ELF-1 (cell line): Measurements from ENCODE around the gene RNF31.
"Not testable (repeated sequence)": the region's sequence is repeated elsewhere in the genome, so short reads cannot be mapped to it uniquely, and the experiment has no call there.

ENCODE experiments used
- DNase-seq: peaks from one replicate; pipeline ENCODE4 v3.0.0-alpha.2; 2016; ENCODE audit warnings: low read depth, low spot score

Gene RNF31

DNA sequence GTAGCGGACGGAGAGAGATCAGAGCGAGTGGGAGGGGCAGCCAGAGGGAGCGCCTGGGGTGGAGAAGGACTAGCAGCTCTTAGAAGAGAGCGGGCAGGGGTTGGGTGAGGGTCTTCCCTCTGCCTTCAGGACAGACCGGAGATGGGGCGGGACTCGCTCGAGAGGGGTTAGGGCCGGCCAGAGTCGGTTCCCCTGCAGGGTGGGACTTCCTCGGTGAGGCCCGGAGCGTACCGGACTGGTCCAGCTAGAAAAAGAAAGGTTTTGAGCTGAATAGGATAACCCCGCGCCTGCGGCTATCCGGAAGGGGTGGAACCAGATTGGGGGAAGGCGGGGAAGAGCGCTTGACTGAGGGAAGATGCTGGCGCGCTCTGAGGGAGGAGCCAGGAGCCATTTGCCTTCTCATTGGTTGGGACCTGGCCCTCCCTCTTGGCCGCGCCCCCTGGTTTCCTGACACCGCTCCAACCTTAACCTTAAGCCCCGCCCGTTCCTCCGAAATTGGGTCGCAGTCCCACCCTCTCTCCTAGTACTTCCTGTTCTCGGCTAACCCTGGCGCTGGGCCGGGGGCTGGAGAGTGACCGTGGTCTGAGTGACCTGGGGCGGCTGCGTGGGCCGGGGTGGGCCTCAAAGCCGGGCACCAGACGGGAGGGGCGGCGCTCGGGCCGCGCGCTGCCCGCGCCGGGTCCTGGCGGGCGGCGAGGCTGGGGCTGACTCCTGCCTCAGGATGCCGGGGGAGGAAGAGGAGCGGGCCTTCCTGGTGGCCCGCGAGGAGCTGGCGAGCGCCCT lies at the start of gene RNF31:
TSS of gene RNF31 (plus strand) at position 521 of the 783 bp plus-strand sequence. CDS start at position 722, 201 bp downstream.
- DNase-seq = peak; percentile 99

DNA sequence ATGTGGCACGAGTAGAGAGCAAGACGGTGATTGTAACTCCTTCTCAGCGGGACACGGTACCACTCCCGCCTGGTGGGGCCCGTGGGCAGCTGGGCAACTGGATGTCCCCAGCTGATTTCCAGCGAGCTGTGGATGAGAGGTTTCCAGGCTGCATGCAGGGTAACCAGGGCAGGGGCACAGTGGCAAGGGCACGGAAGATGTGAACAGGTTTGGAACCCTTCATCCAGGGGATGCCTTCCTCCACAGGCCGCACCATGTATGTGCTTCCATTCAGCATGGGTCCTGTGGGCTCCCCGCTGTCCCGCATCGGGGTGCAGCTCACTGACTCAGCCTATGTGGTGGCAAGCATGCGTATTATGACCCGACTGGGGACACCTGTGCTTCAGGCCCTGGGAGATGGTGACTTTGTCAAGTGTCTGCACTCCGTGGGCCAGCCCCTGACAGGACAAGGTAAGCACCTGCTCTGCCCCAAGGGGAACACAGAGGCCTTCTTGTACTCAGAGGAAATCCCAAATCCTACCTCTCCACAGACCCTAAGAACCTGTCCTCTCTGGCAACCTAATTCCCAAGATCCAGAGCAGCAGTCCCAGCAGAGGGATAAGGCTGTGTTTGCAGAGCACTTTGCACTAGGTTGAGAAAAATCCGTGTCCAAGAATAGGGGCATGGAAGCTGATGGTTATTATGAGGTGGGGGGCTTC lies 48.9 kb upstream of the RNF31 start:
- no peak for DNase-seq

DNA sequence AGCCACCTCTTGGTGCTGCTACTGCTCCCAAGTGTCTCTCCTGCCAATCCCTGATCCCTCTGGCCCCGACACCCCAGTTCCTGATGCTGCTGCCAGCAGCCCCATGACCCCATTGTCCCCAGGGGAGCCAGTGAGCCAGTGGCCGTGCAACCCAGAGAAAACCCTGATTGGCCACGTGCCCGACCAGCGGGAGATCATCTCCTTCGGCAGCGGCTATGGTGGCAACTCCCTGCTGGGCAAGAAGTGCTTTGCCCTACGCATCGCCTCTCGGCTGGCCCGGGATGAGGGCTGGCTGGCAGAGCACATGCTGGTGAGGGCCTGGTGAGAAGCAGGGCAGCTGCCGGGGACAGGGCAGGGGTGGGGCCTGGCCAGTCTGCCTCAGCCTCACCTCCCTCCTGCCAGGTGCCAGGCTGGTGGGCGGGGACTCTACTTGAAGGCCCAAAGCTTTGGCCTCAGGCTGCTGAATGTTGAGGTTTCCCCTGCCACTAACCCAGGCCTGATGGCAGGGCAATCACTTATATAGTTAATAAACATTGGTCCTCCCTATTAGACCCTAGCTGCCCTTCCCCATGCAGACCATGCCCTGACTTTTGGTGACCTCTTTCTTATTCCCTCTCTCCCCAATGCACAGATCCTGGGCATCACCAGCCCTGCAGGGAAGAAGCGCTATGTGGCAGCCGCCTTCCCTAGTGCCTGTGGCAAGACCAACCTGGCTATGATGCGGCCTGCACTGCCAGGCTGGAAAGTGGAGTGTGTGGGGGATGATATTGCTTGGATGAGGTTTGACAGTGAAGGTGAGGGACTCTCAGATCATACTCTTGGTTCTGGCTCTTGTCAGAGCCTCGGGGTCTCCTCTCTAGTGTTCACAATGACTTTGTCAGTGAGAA lies 48.1 kb upstream of the RNF31 start:
- DNase-seq = no peak

DNA sequence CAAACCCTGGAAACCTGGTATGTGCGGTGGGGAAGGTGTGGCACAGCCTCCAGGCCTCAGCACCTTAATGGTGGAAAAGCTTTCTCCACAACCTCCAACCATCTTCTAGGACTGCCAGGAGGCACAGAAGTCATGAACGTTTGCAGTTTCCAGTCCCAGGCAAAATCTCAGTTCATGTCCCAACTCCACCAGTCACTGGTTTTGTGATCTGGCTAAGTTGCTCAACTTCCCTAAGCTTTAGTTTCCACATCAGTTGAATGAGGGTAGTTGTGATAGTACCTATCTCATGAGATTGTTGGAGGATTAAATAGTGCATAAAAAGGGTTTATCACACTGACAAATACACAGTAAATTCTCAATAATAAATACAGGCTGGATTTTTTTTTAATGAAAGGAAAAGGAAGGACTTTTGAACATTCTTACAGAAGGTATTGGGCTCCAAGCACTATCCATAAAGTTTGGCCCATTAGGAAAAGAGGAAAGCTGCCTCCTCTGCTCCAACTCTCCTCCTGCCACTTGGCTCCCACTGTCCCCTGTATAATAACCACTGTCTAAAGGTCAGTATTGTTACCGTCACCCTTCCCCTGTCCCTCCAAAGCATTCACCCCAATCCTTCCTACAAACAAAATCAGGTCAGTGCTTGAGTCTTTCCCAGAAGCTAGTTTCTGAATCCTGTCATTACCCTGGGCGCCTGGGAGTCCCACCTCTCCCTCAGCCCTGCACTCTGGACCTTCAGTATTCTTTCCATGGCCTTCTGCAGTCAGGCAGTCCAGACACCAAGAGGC lies 46.9 kb upstream of the RNF31 start:
- DNase-seq = no peak

DNA sequence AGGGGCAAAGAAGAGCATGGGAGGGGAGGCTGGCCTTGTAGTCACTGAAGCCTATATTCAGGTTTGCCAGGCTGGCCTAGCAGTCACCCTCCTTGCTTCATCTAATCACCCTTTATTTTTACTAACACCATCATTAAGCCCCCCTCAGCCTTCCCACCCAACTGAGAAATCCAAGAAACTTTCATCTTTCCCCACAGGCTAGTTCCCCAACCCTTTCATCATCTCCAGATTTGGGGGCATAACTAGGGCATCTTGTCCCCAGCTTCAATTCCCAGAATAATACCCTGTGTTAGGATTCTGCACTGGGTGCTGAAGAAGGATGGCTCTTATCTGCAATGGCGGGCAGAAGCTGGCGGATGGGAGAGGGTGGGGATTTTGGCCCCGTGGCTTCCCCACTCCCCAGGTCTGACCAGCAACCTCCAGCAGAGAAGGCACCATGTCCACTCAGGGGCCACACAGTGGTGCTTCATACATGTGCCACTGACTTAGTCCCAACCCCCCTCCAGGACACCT lies 46.3 kb upstream of the RNF31 start:
- DNase-seq = no peak

DNA sequence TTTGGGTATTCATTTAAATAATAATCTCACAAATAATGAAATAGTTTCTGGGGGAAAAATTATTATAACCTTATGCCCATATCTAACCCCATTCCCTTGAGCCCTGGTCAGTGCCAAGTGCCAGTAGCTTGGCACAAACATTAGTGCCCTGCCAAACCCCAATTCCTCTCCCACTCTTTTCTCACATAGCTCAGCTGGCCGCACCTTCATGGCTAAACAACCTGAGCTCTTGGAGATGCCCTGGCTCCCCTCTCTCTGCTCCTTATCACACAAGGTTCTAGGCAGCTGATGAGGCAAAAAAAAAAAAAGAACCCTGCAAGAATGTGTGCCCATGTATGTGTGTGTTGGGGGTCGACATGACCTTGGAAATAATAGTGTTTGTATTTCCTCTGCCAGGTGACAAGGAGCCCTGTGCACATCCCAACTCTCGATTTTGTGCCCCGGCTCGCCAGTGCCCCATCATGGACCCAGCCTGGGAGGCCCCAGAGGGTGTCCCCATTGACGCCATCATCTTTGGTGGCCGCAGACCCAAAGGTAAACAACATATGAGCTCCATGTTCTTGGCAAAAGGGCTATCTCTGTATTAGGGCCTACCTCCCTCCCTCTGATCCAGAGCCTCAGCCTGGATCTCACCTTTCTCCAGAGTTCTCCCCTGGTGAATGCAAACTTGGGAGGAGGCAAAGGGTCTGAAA lies 44.8 kb upstream of the RNF31 start:
- no peak for DNase-seq

DNA sequence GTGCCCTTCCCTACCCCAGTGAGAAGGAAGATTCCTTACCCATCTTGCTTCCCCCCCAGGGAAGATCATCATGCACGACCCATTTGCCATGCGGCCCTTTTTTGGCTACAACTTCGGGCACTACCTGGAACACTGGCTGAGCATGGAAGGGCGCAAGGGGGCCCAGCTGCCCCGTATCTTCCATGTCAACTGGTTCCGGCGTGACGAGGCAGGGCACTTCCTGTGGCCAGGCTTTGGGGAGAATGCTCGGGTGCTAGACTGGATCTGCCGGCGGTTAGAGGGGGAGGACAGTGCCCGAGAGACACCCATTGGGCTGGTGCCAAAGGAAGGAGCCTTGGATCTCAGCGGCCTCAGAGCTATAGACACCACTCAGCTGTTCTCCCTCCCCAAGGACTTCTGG lies 43.8 kb upstream of the RNF31 start:
- no peak for DNase-seq

DNA sequence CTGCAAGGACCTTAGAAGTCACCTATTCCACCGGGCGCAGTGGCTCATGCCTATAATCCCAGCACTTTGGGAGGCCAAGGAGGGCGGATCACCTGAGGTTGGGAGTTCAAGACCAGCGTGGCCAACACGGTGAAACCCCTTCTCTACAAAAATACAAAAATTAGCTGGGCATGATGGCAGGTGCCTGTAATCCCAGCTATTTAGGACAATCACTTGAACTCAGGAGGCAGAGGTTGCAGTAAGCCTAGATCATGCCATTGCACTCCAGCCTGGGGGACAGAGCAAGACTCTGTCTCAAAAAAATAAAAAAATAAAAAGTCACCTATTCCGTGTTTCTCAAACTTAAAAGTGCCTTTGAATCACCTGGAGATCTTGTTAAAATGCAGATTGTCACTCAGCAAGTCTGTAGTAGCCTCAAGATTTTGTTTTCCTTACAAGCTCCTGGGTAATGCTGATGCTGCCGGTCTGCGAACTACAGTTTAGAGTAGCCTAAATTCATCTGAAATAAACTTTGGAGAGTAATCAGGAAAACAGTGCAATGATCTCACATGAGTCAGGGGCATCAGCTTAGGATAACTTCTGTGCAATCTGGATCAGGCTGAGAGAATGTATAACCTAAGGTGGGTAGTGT lies 41.6 kb upstream of the RNF31 start:
- not testable (repeated sequence) for DNase-seq

DNA sequence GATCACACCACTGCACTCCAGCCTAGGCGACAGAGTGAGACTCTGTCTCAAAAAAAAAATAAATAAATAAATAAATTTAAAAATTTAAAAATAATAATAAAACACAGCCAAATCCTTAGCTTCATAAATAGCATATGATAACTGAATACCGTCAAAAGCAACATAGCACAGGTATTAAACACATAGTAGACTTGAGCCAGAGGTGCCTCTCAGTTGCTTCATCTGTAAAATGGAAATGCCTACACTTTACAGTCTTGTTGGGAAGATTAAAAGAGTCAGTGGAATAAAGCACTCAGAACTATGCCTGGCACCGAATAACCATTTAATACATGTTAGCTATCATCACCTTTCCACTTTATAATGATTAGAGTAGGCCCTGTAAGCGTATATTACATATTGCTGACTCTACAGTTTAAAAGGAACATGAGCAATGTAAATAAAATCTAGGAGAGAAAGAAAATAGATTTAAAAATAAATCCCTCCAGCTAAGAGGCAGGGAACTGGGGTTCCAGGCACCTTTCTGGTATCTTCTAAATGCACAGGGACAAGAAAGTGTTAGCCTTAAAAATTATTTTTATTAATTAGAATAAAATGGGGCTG lies 40.5 kb upstream of the RNF31 start:
- DNase-seq = no peak

DNA sequence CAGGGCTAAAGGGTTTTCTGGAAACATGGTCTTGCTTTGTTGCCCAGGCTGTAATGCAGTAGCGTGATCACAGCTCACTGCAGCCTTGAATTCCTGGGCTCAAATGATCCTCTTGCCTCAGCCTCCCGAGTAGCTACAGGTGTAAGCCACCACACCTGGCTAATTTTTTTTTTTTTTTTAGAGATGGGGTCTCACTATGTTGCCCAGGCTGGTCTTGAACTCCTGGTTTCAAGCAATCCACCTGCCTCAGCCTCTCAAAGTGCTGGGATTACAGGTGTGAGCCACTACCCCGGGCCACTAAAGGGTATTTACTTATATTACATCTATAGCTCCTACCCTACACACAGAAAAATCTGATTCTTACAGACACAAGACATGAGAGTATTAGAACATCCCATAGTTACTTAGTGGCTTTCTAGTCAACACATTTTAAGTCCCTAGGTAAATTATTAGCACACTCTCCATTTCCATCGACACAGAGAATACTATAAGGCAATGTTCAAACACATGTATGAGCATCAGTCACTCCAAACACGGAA lies 38.9 kb upstream of the RNF31 start:
- no peak for DNase-seq

DNA sequence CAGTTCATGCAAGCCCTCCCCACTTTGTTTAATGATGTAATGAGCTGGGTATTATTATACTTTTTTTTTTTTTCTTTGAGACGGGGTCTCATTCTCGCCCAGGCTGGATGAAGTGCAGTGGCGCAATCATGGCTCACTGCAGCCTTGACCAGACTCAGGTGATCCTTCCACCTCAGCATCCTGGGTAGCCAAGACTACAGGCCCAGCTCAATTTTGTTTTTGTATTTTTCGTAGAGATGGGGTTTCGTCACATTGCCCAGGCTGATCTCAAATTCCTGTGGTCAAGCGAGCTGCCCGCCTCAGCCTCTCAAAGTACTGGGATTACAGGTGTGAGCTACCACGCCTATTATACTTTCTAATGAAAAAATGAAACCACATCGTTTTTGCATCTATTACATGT lies 37.2 kb upstream of the RNF31 start:
- no peak for DNase-seq

DNA sequence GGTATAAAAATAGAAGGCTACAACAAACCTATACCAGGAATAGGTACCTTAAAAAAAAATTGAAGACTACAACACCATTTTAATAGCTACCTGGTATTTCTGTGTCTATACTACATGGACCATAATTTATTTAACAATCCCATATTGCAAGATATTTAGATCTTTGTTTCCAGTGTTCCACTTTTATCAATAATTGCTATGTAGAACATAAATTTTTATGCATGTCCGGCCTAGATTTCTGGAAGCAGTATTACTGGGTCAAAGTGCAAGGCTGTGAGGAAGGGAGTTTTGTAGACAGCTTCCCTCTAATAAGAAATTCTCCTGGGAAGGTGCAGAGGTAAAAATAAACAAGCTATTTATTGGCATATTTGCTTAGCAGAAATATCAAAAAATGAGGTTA lies 36.8 kb upstream of the RNF31 start:
- DNase-seq = no peak

DNA sequence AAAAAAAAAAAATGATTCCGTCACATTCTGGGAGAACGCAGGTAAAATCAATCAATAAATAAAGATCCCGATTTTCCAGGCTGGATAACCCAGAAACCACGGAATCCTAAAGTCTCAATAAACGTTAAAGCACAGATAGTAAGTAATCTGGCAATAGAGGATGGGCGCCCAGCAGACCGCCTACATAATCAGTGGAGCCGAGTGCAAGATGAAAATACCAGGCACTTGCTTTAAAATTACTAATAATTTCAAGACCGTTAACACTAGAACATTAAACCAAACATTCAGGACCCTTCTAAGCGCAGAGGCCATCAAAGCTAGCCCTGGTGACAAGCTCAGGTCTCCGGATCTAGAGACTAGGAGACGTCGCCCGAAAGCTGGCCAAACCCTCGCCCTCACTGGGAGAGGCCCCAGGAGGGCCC lies 33.9 kb upstream of the RNF31 start:
- no peak for DNase-seq

DNA sequence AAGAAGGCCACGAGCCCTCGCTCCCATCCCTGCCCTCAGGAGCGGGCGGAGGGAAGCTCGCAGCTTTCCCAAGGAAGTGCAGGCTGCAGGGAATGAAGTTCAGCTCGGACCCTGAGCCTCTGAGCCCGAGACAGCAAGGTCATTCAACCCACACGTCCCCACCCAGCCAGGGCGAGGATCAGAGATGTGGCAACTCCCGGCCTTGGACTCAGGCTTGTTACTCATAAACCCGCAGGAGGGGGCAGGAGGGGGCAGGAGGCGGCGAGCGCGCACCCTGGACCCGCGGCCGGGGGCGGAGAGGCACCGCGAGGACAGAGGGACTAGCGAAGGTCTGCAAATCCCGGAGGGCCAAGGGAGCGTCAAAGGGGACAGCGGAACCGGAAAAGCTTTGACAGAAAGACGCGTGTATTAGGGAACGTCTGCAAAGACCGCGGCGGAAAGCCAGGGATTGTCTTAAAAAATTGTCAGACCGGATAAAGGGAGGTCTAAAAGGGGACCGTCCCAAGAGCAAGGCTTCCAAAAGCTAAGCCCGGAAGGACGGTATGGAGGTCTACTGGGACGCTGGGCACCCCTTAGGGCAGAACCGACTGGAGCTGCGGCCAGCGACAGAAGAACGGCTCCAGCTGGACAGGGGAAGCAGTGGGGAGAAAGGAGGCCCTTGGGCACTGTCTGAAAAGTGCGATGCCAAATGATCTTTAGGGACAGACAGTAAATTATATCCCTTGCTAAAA lies 33.3 kb upstream of the RNF31 start:
- DNase-seq = peak; percentile 91

DNA sequence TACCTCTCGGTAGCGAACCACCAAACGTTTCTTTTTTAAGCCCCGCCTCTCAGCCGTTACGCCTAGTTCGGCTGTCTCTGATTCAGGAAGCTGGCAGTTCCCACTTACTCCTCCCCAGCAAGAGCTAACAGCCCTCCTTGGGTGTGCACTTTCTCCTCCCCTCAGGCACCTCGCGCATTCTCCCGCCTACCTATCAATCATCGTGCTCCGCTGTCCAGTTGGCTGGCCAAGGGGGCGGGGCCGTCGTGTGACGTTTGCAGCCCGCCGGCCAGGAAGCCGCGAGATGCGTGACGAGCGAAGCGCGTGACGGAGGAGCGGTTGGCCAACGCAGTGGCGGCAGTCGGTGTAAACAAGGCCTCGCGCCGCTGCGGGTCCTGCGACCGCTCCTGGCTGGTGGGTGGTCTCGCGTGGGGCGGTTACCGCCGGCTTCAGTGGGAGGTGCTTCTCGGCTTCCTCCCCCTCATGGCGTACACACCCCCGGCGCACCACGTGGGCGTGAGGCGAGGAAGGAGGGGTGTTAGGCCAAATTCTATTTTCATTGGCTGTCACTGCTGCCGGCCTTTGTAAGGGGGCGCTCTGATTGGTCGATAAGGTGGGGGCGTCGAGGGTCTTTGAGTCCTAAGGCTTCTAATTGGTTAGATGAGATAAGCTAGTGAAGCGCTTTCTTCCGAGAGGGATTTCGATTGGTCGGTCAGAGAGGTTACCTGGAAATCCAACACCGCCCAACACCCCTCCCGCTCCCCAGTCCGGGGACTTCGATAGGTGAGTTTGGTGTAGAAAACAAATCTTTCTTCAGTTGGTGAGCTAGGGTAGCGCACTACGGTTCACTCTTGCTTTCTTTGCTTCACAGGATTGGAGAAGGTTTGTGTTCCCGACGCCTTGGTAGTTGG lies 32.5 kb upstream of the RNF31 start, which contains the start of the genes DCAF11 and NRL:
TSS of gene DCAF11 (plus strand) at position 246 of the 890 bp plus-strand sequence. CDS start 818 bp downstream, outside the sequence.
TSS of gene NRL (minus strand) at position 418 of the 890 bp plus-strand sequence. CDS start 32,101 bp downstream, outside the sequence.
- peak; percentile 100 for DNase-seq

DNA sequence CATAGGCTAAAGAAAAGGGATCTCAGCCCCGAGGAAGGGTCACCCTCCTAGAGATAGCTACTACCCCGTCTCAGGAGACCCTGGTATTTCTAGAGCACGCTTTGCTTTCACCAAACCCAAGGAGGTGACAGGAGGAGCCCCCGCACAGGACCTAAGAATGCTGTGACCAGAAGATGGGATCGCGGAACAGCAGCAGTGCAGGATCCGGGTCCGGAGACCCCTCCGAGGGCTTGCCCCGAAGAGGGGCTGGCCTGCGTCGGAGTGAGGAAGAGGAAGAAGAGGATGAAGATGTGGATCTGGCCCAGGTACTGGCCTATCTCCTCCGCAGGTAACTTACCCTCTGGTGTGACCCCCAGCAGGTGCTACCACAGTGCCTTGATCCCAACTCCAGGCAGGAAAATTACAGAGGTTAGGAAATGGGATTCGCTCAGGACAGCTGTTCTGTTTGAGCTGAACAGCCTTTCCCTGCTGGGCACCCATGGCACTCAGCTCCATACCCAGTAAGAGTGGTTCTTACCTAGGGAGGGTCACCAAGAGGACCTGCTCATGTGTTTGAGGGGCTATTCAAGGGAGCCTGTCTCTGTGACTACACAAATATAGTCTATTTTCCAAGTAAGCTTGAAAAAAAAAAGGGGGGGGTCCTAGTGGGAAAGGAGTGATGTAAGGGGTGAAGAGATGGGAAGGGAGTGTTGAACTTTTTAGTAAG lies 31.7 kb upstream of the RNF31 start:
- DNase-seq = no peak
